MM.1S (cell line): ENCODE data around the gene RBL2.

Source experiments
- DNase-seq: peaks from one replicate; pipeline ENCODE4 v3.0.0-alpha.2; 2015
- H2AFZ ChIP-seq: fragments of 300-600 bp; sonication (generic); 2 replicates; pipeline ENCODE4 v1.6.0; 2016; ENCODE audit warnings: antibody characterized with exemption, low read length
- H3F3A ChIP-seq: fragments of 300-600 bp; sonication (generic); 2 replicates; pipeline ENCODE4 v1.6.1; 2016; ENCODE audit warnings: mild to moderate bottlenecking, antibody characterized with exemption, low read length, moderate library complexity, mixed read lengths; ENCODE audit not compliant: insufficient read depth
- H3K27ac ChIP-seq: fragments of 300-600 bp; sonication (generic); 2 replicates; pipeline ENCODE4 v1.5.1; 2016; ENCODE audit warnings: mild to moderate bottlenecking, low read length
- H3K27me3 ChIP-seq: fragments of 300-600 bp; sonication (generic); replicated peaks from 2 replicates; pipeline ENCODE4 v1.6.0; 2016; ENCODE audit warnings: low read length; ENCODE audit not compliant: insufficient read depth
- H3K36me3 ChIP-seq: fragments of 300-600 bp; sonication (generic); replicated peaks from 2 replicates; pipeline ENCODE4 v1.6.1; 2016; ENCODE audit warnings: mild to moderate bottlenecking, low read length, mixed read lengths; ENCODE audit not compliant: insufficient read depth
- H3K4me1 ChIP-seq: fragments of 300-600 bp; sonication (generic); 2 replicates; pipeline ENCODE4 v1.6.1; 2016; ENCODE audit warnings: low read length, mixed read lengths
- H3K4me2 ChIP-seq: fragments of 300-600 bp; sonication (generic); 2 replicates; pipeline ENCODE4 v1.6.0; 2016; ENCODE audit warnings: low read depth, low read length
- H3K4me3 ChIP-seq: fragments of 300-600 bp; sonication (generic); 2 replicates; pipeline ENCODE4 v1.5.1; 2016; ENCODE audit warnings: low read length, mixed read lengths
- H3K79me2 ChIP-seq: fragments of 300-600 bp; sonication (generic); 2 replicates; pipeline ENCODE4 v1.6.1; 2016; ENCODE audit warnings: mixed run types, low read length, mixed read lengths
- H3K9ac ChIP-seq: fragments of 300-600 bp; sonication (generic); 2 replicates; pipeline ENCODE4 v1.6.1; 2016; ENCODE audit warnings: low read length, mixed read lengths
- H3K9me2 ChIP-seq: fragments of 300-600 bp; sonication (generic); replicated peaks from 2 replicates; pipeline ENCODE4 v1.6.1; 2016; ENCODE audit warnings: mild to moderate bottlenecking, low read length, mixed read lengths; ENCODE audit not compliant: insufficient read depth
- H3K9me3 ChIP-seq: fragments of 300-600 bp; sonication (generic); replicated peaks from 2 replicates; pipeline ENCODE4 v1.6.1; 2016; ENCODE audit warnings: mild to moderate bottlenecking, low read length, mixed read lengths; ENCODE audit not compliant: insufficient read depth
- H4K20me1 ChIP-seq: fragments of 300-600 bp; sonication (generic); 2 replicates; pipeline ENCODE4 v1.6.1; 2016; ENCODE audit warnings: mild to moderate bottlenecking, low read length, moderate library complexity, mixed read lengths; ENCODE audit not compliant: insufficient read depth
- CTCF ChIP-seq: fragments of 300-600 bp; sonication (generic); IDR thresholded peaks from 2 replicates; pipeline ENCODE4 v1.5.1; 2016; ENCODE audit warnings: antibody characterized with exemption, low read length, mixed read lengths
- EZH2 ChIP-seq: fragments of 300-600 bp; sonication (generic); optimal IDR thresholded peaks from 2 replicates; pipeline ENCODE3; 2017; ENCODE audit warnings: low read depth, mild to moderate bottlenecking, antibody characterized with exemption, low read length, mixed read lengths
- EZH2phosphoT487 ChIP-seq: fragments of 300-600 bp; sonication (generic); IDR thresholded peaks from 2 replicates; pipeline ENCODE4 v1.6.1; 2018; ENCODE audit warnings: antibody characterized with exemption, low read length

The RBL2 gene

GRCh38 chr16:53518550-53519416, 84.5 kb downstream of the RBL2 start:
- Histone ChIP-seq H4K20me1 (no peaks in the 10 kb centered on the region), H3K4me3 (peak overlapping the region; percentile 51; the same call in 1 of the 2 replicates), H3K27ac (peak overlapping the region; percentile 96), H3K27me3 (no peaks in the 10 kb centered on the region), H3K4me1 (peaks cover 30% of the 10 kb centered on the region), H3K36me3 (no peaks in the 10 kb centered on the region), H3K9ac (peak overlapping the region; percentile 59), H3K9me2 (no peaks in the 10 kb centered on the region), H3K79me2 (no peaks in the 10 kb centered on the region), H3K4me2 (peak overlapping the region; percentile 76), H3K9me3 (no peaks in the 10 kb centered on the region), H3F3A (peaks cover 12% of the 10 kb centered on the region), H2AFZ (peak overlapping the region; percentile 48)
- peak; percentile 96 for DNase-seq
- TF ChIP-seq EZH2phosphoT487 (no peak), CTCF (no peak), EZH2 (no peak)

GRCh38 chr16:53519417-53520091, 85.3 kb downstream of the RBL2 start:
- Histone ChIP-seq H3K9ac (peak overlapping the region; percentile 59), H3K27ac (peak overlapping the region; percentile 96), H3K27me3 (no peaks in the 10 kb centered on the region), H4K20me1 (no peaks in the 10 kb centered on the region), H3K9me2 (no peaks in the 10 kb centered on the region), H3K9me3 (no peaks in the 10 kb centered on the region), H3K4me2 (peak overlapping the region; percentile 76), H3F3A (peaks cover 12% of the 10 kb centered on the region), H2AFZ (peak overlapping the region; percentile 48; the same call in 1 of the 2 replicates), H3K4me1 (peaks cover 30% of the 10 kb centered on the region), H3K79me2 (no peaks in the 10 kb centered on the region), H3K4me3 (peak overlapping the region; percentile 39; the same call in 1 of the 2 replicates), H3K36me3 (no peaks in the 10 kb centered on the region)
- TF ChIP-seq EZH2phosphoT487: no peak
- DNase-seq: no peak

GRCh38 chr16:53523126-53523804, 89.0 kb downstream of the RBL2 start:
- no peaks in the 10 kb centered on the region for H3K9me2 ChIP-seq
- H3K79me2 ChIP-seq: no peaks in the 10 kb centered on the region
- H3K36me3 ChIP-seq: no peaks in the 10 kb centered on the region
- no peaks in the 10 kb centered on the region for H4K20me1 ChIP-seq
- H3K9ac ChIP-seq: no peak overlapping the region
- no peak overlapping the region for H3K27ac ChIP-seq
- no peaks in the 10 kb centered on the region for H3K27me3 ChIP-seq
- peaks cover 14% of the 10 kb centered on the region for H3K4me1 ChIP-seq
- H3F3A ChIP-seq: peaks cover 10% of the 10 kb centered on the region
- no peak overlapping the region for H3K4me2 ChIP-seq
- TF ChIP-seq EZH2phosphoT487 (no peak), EZH2 (no peak), CTCF (no peak)
- no peak for DNase-seq
- H2AFZ ChIP-seq: no peak overlapping the region
- H3K9me3 ChIP-seq: no peaks in the 10 kb centered on the region
- H3K4me3 ChIP-seq: no peak overlapping the region
